BLaER1 treated with 17β-estradiol and CSF1 and Interleukin-3, amounts not matched to agents 10 nM and 100 nM (cell line): ENCODE results near the gene CPSF3.
A peak's percentile ranks its signal among the peaks of the same experiment; 100 is the strongest.

ENCODE experiments used
- H3K27ac ChIP-seq, 11 experiments: shearing (Covaris generic); formaldehyde crosslinking; 2 replicates each; pipeline ENCODE4 v1.8.1; 2022
- H3K27me3 ChIP-seq, 11 experiments: shearing (Covaris generic); formaldehyde crosslinking; 2 replicates each; pipeline ENCODE4 v1.8.1; 2022
- H3K36me3 ChIP-seq, 11 experiments: shearing (Covaris generic); formaldehyde crosslinking; 2 replicates each; pipeline ENCODE4 v1.8.1; 2022
- H3K4me1 ChIP-seq, 10 experiments: shearing (Covaris generic); formaldehyde crosslinking; 2 replicates each; pipeline ENCODE4 v1.8.1; 2022
- H3K4me2 ChIP-seq, 11 experiments: shearing (Covaris generic); formaldehyde crosslinking; 2 replicates each; pipeline ENCODE4 v1.8.1; 2022
- H3K4me3 ChIP-seq, 10 experiments: shearing (Covaris generic); formaldehyde crosslinking; 2 replicates each; pipeline ENCODE4 v1.8.1; 2022
- H3K9ac ChIP-seq, 11 experiments: shearing (Covaris generic); formaldehyde crosslinking; 2 replicates each; pipeline ENCODE4 v1.8.1; 2022
- H3K9me3 ChIP-seq, 11 experiments: shearing (Covaris generic); formaldehyde crosslinking; replicated peaks in 1 of 11; 2 replicates each; pipeline ENCODE4 v1.8.1; 2022
- H4K20me1 ChIP-seq, 11 experiments: shearing (Covaris generic); formaldehyde crosslinking; 2 replicates each; pipeline ENCODE4 v1.8.1; 2022
- Cebpa-rat ChIP-seq, 11 experiments: shearing (Covaris generic); IDR thresholded peaks; 2 replicates each; pipeline ENCODE4 v1.8.1; 2022

The CPSF3 gene

GRCh38 chr2:9473308-9473984 is 50.0 kb downstream of the CPSF3 start:
- H3K9me3 ChIP-seq: no peaks in the 10 kb centered on the region
- peaks cover 27 to 46% (median 42%) of the 10 kb centered on the region in 10 experiments for H3K4me1 ChIP-seq
- H3K36me3 ChIP-seq: peaks cover 40 to 60% (median 53%) of the 10 kb centered on the region in 11 experiments
- peak overlapping the region; percentile 85 to 99 (median 96) for H3K4me2 ChIP-seq
- peak overlapping the region in 9 of 11 experiments; percentile 84 to 92 (median 89); a peak in 15 of 22 replicates for H3K27ac ChIP-seq
- H3K4me3 ChIP-seq: peak overlapping the region; percentile 66 to 87 (median 78)
- no peak for TF ChIP-seq Cebpa-rat (IDR thresholded peaks at IDR 0.05)
- peaks cover 0 to 21% (median 15%) of the 10 kb centered on the region in 11 experiments; a peak in 13 of 22 replicates for H4K20me1 ChIP-seq
- H3K27me3 ChIP-seq: no peaks in the 10 kb centered on the region
- H3K9ac ChIP-seq: peak overlapping the region; percentile 85 to 95 (median 91); a peak in 20 of 22 replicates

GRCh38 chr2:9473985-9474360 is 50.5 kb downstream of the CPSF3 start:
- H3K4me2 ChIP-seq: peak overlapping the region; percentile 85 to 99 (median 96)
- H3K27me3 ChIP-seq: no peaks in the 10 kb centered on the region
- no peak for TF ChIP-seq Cebpa-rat (IDR thresholded peaks at IDR 0.05)
- H3K27ac ChIP-seq: peak overlapping the region; percentile 77 to 92 (median 89)
- H3K4me1 ChIP-seq: peaks cover 27 to 50% (median 45%) of the 10 kb centered on the region in 10 experiments
- H3K36me3 ChIP-seq: peaks cover 39 to 61% (median 53%) of the 10 kb centered on the region in 11 experiments
- peaks cover 0 to 26% (median 20%) of the 10 kb centered on the region in 11 experiments; a peak in 13 of 22 replicates for H4K20me1 ChIP-seq
- H3K9ac ChIP-seq: peak overlapping the region; percentile 85 to 95 (median 91)
- no peaks in the 10 kb centered on the region for H3K9me3 ChIP-seq
- H3K4me3 ChIP-seq: peak overlapping the region; percentile 66 to 87 (median 78)

DNA sequence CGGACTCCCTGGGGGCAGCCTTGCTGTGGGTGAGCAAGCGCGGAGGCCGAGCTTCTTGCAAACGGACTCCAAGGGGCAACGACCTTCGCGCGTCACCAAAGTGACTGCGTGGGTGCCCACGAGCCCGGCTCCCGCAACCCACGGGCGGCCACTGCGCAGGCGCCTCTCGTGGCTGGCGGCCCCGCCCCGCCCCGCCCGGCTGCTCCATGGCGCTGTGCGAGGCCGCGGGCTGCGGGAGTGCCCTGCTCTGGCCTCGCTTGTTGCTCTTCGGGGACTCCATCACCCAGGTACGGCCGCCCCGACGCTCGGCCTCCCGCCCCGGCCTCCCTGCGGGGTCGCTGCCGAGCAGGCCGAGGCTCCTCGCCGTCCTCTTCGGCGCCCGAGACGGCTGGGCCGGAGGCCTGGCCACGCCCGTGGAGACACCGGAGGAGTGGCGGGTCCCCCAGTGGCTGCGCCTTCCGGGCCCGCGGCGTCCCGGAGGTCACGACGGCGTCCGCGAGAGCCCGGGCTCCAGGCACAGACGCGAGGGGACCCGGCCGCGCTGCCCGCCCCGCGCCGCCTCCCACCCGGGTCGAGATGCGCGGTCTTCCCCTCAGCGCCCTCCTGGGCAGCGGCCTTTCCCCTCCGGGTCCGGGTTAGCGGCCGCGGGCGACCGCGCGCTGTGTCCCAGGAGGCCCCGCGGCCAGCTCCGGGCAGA is 51.1 kb downstream of the CPSF3 start, which contains the start of gene IAH1:
Gene IAH1, plus strand, starts transcription at position 191 of the 697 bp plus-strand sequence. Its CDS starts 16 bp downstream, at position 207.
- H3K36me3 ChIP-seq: peaks cover 37 to 60% (median 52%) of the 10 kb centered on the region in 11 experiments
- H3K27ac ChIP-seq: peak within 1 kb of the TSS; percentile 77 to 92 (median 89)
- peak within 1 kb of the TSS; percentile 85 to 95 (median 91) for H3K9ac ChIP-seq
- H3K4me1 ChIP-seq: peaks cover 27 to 50% (median 45%) of the 10 kb centered on the region in 10 experiments
- no peaks in the 10 kb centered on the region for H3K27me3 ChIP-seq
- no peak for TF ChIP-seq Cebpa-rat (IDR thresholded peaks at IDR 0.05)
- peak within 1 kb of the TSS; percentile 85 to 99 (median 96) for H3K4me2 ChIP-seq
- H4K20me1 ChIP-seq: peaks cover 0 to 31% (median 22%) of the 10 kb centered on the region in 11 experiments; a peak in 14 of 22 replicates
- H3K9me3 ChIP-seq: no peaks in the 10 kb centered on the region
- H3K4me3 ChIP-seq: peak within 1 kb of the TSS; percentile 66 to 87 (median 78)

DNA sequence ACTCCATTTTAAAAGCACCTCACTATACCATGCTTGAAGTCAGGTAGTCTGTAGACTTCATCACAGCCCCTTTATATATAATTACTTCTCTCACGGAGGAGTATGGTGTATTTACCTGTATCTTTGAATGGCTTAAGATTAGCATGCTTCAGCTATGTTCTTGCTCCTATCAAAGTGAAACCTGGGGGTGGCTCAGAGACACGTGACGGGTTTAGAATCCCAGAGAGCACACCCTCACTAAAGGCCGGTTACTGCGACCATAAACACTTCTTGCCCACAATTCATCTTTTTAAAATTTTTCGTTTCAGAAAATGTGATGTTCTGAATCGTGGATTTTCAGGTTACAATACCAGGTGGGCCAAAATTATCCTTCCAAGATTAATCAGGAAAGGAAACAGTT is 54.5 kb downstream of the CPSF3 start:
- Histone ChIP-seq H4K20me1 (peaks cover 10 to 65% (median 56%) of the 10 kb centered on the region in 11 experiments; a peak in 19 of 22 replicates), H3K4me1 (peaks cover 27 to 53% (median 38%) of the 10 kb centered on the region in 10 experiments), H3K4me2 (no peak overlapping the region), H3K27ac (no peak overlapping the region), H3K9ac (peak overlapping the region in 1 of 11 experiments; percentile 22; a peak in 1 of 22 replicates), H3K4me3 (no peak overlapping the region), H3K36me3 (peaks cover 43 to 57% (median 51%) of the 10 kb centered on the region in 11 experiments), H3K27me3 (no peaks in the 10 kb centered on the region), H3K9me3 (no peaks in the 10 kb centered on the region)
- no peak for TF ChIP-seq Cebpa-rat (IDR thresholded peaks at IDR 0.05)

GRCh38 chr2:9478526-9478925 is 55.1 kb downstream of the CPSF3 start:
- H3K27me3 ChIP-seq: no peaks in the 10 kb centered on the region
- no peaks in the 10 kb centered on the region for H3K9me3 ChIP-seq
- H3K36me3 ChIP-seq: peaks cover 44 to 63% (median 54%) of the 10 kb centered on the region in 11 experiments
- no peak overlapping the region for H3K27ac ChIP-seq
- H3K9ac ChIP-seq: no peak overlapping the region
- peaks cover 14 to 71% (median 62%) of the 10 kb centered on the region in 11 experiments; a peak in 20 of 22 replicates for H4K20me1 ChIP-seq
- 0 out of 22 replicates have a peak overlapping the region, but pooled peaks of 2 of the 11 experiments have one; percentile 3 to 15 for H3K4me2 ChIP-seq
- peaks cover 23 to 48% (median 33%) of the 10 kb centered on the region in 10 experiments for H3K4me1 ChIP-seq
- TF ChIP-seq Cebpa-rat (IDR thresholded peaks at IDR 0.05): no peak
- H3K4me3 ChIP-seq: no peak overlapping the region

GRCh38 chr2:9480157-9480556 is 56.7 kb downstream of the CPSF3 start:
- Histone ChIP-seq H4K20me1 (peaks cover 14 to 87% (median 78%) of the 10 kb centered on the region in 11 experiments; a peak in 21 of 22 replicates), H3K4me2 (no peak overlapping the region), H3K36me3 (peaks cover 58 to 79% (median 70%) of the 10 kb centered on the region in 11 experiments)

GRCh38 chr2:9483107-9483506 is 59.7 kb downstream of the CPSF3 start:
- H3K9ac ChIP-seq: no peak overlapping the region
- H3K27me3 ChIP-seq: no peaks in the 10 kb centered on the region
- no peak overlapping the region for H3K4me3 ChIP-seq
- peaks cover 14 to 100% (median 90%) of the 10 kb centered on the region in 11 experiments; a peak in 21 of 22 replicates for H4K20me1 ChIP-seq
- peaks cover 88 to 100% (median 95%) of the 10 kb centered on the region in 11 experiments for H3K36me3 ChIP-seq
- H3K4me2 ChIP-seq: no peak overlapping the region
- no peaks in the 10 kb centered on the region for H3K9me3 ChIP-seq
- H3K4me1 ChIP-seq: peaks cover 0 to 14% (median 2%) of the 10 kb centered on the region in 10 experiments; a peak in 5 of 20 replicates
- H3K27ac ChIP-seq: no peak overlapping the region
- TF ChIP-seq Cebpa-rat (IDR thresholded peaks at IDR 0.05): no peak

More at GRCh38 chr2:9480157-9480556, 56.7 kb downstream of the CPSF3 start:
- Histone ChIP-seq H3K27me3 (no peaks in the 10 kb centered on the region), H3K9me3 (no peaks in the 10 kb centered on the region), H3K4me3 (no peak overlapping the region), H3K4me1 (peaks cover 17 to 42% (median 24%) of the 10 kb centered on the region in 10 experiments), H3K27ac (no peak overlapping the region), H3K9ac (no peak overlapping the region)
- no peak for TF ChIP-seq Cebpa-rat (IDR thresholded peaks at IDR 0.05)

DNA sequence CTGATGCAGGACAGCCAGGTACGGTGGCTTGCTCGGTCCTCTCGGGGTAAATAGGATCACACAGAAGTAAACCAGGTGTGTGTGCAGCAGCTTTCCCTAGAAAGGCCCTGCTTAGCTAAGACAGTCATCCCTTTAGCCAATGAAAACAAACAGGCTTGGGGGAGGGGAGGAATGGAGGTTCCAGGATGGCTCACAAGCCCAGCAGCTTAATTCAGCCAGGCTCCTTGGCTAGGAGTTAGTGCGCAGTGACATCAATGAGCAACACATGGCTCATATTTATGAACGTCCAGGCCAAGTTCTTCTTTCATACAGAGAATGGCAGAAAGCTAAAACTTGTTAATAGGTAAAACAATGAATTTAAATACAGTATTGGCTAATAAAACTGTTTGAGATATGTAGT is 61.1 kb downstream of the CPSF3 start:
- H3K4me3 ChIP-seq: no peak overlapping the region
- H3K27me3 ChIP-seq: no peaks in the 10 kb centered on the region; a peak in 1 of 22 replicates
- no peak for TF ChIP-seq Cebpa-rat (IDR thresholded peaks at IDR 0.05)
- H4K20me1 ChIP-seq: peaks cover 5 to 100% (median 93%) of the 10 kb centered on the region in 11 experiments; a peak in 21 of 22 replicates
- H3K4me1 ChIP-seq: peaks cover 0 to 7% (median 0%) of the 10 kb centered on the region in 10 experiments; a peak in 2 of 20 replicates
- no peak overlapping the region for H3K4me2 ChIP-seq
- H3K9me3 ChIP-seq: no peaks in the 10 kb centered on the region
- peaks cover 96 to 100% (median 99%) of the 10 kb centered on the region in 11 experiments for H3K36me3 ChIP-seq
- H3K9ac ChIP-seq: no peak overlapping the region
- H3K27ac ChIP-seq: no peak overlapping the region
